ENCODE results near the gene CPA1. TPM values are rescaled to one million over a fixed set of nuclear protein-coding genes. Genes with fewer than 3 reads are reported as not detected.

Gene CPA1
- total and polyA plus RNA-seq, 2 of the 4 experiments (the other 2 are of a cell fraction) = not detected

DNA sequence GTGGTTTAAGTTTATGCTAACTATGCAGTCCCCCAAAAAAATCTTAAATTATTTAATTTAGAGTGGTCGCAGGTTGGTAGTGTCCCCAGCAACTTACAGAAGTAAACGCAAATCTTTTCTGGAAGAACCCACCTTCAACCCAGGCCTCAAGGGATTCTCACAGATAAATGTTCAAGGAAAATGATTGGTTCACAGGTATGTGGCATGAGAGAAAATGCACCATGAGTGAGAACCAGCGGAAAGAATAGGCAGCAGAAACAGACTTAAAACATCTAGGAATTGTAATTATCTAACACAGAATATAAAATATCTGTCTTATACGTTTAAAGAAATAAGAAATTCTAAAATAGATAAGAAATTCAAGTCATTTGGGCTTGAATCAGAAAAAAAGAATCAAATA, 38.4 kb upstream of the CPA1 start:
- no peak overlapping the region for H3K4me3 ChIP-seq (ENCODE audit: insufficient read depth, low read depth, low read length)
- no peak overlapping the region for H3K14ac ChIP-seq (replicated peaks; ENCODE audit: low read depth, low read length)
- no peak overlapping the region for H3K18ac ChIP-seq (ENCODE audit: low read depth, low read length)
- no CpG with 5 or more reads among the region's 4 CpGs for WGBS, 2 experiments (ENCODE audit: extremely low coverage in 2 of 2, insufficient read length in 1 of 2)
- no peak overlapping the region for H3K4ac ChIP-seq (ENCODE audit: low read depth, low read length)
- no peaks in the 10 kb centered on the region for H4K20me1 ChIP-seq (ENCODE audit: insufficient read depth, low read length)
- H2BK120ac ChIP-seq (ENCODE audit: low read depth, low read length) = no peak overlapping the region
- no peak overlapping the region for H2BK5ac ChIP-seq (ENCODE audit: low read depth, low read length, poor library complexity, severe bottlenecking)
- no peak overlapping the region for H4K5ac ChIP-seq (ENCODE audit: low read depth, low read length)
- ATAC-seq (ENCODE audit: low read depth) (no peak), DNase-seq (no peak)
- BruUV-seq (replicated peaks) = no TSS peak
- dilution Hi-C loops (cut with HindIII; ENCODE audit: low sequenced_read_pairs, unreplicated experiment) = no loop called here
- H3K79me1 ChIP-seq (ENCODE audit: low read depth in 1 of 2, low read length in 2 of 2) = no peaks in the 10 kb centered on the region
- intact Hi-C loops (cut with micrococcal nuclease) = no loop called here
- no peak overlapping the region for H3K56ac ChIP-seq (ENCODE audit: extremely low read depth, insufficient read depth, low read length)
- no peaks in the 10 kb centered on the region for H3K36me3 ChIP-seq (ENCODE audit: control insufficient read depth, insufficient read depth, low read length)
- H3K23ac ChIP-seq (ENCODE audit: low read depth, low read length) = no peak overlapping the region
- no peaks in the 10 kb centered on the region for H3K4me1 ChIP-seq (ENCODE audit: control insufficient read depth, insufficient read depth, low read length)
- in situ Hi-C loops (cut with MboI; ENCODE audit: low sequenced_read_pairs) = no loop called here
- no peaks in the 10 kb centered on the region for H3K9me3 ChIP-seq (ENCODE audit: control insufficient read depth, insufficient read depth, low read length)
- POLR2A ChIA-PET (ENCODE audit: unreplicated experiment) = no interaction called here
- H3K4me2 ChIP-seq (ENCODE audit: low read depth, low read length) = no peak overlapping the region
- no peak overlapping the region for H2AK9ac ChIP-seq (replicated peaks; ENCODE audit: low read depth, low read length, poor library complexity)
- H2AK5ac ChIP-seq (ENCODE audit: low read depth, low read length) = no peak overlapping the region
- no peak for TF ChIP-seq MAZ (IDR thresholded peaks at IDR 0.05; ENCODE audit: borderline replicate concordance, low read depth, low read length)
- H2AFZ ChIP-seq (replicated peaks; ENCODE audit: low read length, poor library complexity) = no peak overlapping the region
- H3K9me1 ChIP-seq (ENCODE audit: insufficient read depth, low read length) = peaks cover 4% of the 10 kb centered on the region; the same call in 1 of the 2 replicates
- no peak overlapping the region for H2BK15ac ChIP-seq (ENCODE audit: low read depth, low read length)
- H2BK20ac ChIP-seq (ENCODE audit: low read depth, low read length) = no peak overlapping the region
- CTCF ChIA-PET = no interaction called here
- H4K8ac ChIP-seq (ENCODE audit: low read depth in 2 of 2, low read length in 2 of 2) = no peak overlapping the region
- H4K91ac ChIP-seq (ENCODE audit: insufficient read depth, low read depth, low read length) = no peak overlapping the region
- H3K27ac ChIP-seq (ENCODE audit: insufficient read depth, low read length) = no peak overlapping the region
- no peaks in the 10 kb centered on the region for H3K27me3 ChIP-seq (ENCODE audit: control insufficient read depth, insufficient read depth, low read length)
- H3K9ac ChIP-seq (ENCODE audit: low read depth, low read length) = no peak overlapping the region

Data from IMR-90 (cell line).